IMR-90 (cell line): ENCODE results near the gene HOXA10. TPM values are rescaled to one million over a fixed set of nuclear protein-coding genes. Genes with fewer than 3 reads are reported as not detected.

Experiments
- CEBPB ChIP-seq: IDR thresholded peaks from 2 replicates; pipeline ENCODE4 v1.6.1; 2012; ENCODE audit warnings: low read depth, low read length, improper control_type of control experiment
- FOS ChIP-seq: fragments of 150-350 bp; IDR thresholded peaks from 2 replicates; pipeline ENCODE4 v1.6.1; 2016; ENCODE audit warnings: low read depth, low read length
- polyA plus RNA-seq, 3 experiments: library from polyadenylated mRNA; depleted of rRNA; stranded (reverse); fragments of >200 nt; gene quantifications; 2 replicates each; pipeline ENCODE4 v1.2.3, GENCODE V29; 2012; ENCODE audit warnings: low replicate concordance in 1 of 3
- total RNA-seq: library from RNA; depleted of rRNA; stranded (reverse); fragments of >200 nt; gene quantifications from 2 replicates; pipeline ENCODE4 v1.2.3, GENCODE V29; 2012
- TF ChIP-seq, protein P1 (sequence below): fragments of 150-350 bp; IDR thresholded peaks from 2 replicates; pipeline ENCODE4 v1.6.1; 2016; ENCODE audit warnings: low read depth, mild to moderate bottlenecking, low read length, moderate library complexity, borderline replicate concordance

Gene HOXA10
- total and polyA plus RNA-seq, 2 of the 4 experiments (the other 2 are of a cell fraction) = 0.10 to 0.18 TPM

DNA sequence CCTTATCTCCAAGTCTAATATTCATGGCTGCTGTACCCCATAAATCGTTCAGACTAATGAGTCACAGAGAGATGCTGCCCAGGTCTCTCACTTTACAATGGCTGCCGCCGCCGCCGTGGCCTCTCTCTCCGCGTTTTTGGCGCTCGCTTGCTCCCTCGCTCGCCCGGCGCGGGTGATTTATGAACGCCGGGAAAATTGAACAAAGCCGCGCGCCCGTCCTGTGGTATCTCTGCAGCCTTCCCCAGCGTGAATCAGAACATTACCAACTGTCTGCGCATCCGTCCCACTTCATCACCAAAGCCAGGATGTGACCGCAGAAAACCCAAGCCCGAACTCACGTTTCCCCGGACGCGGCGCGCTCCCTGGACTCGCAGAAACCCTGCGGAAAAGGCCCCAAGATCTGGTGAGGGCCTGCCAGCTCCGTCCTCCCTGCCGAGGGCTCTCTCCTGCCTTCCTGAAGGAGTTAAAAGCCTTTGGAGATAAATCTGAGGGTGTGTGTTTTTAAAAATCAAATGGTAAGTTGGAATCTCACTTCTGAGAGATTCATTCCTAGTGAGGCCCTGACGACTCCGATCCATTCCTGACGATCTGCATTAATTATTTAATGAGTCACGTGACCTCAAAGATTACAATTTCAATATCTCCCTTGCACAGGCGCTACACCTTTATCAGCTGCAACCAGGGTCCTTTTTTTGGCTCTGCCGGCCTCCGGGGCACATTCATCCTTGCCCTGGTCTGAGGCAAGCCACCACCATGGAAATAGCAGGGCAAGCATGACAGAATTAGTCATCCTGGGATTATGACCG lies 49.8 kb downstream of the HOXA10 start (continued):
- TF ChIP-seq, protein P1, sequence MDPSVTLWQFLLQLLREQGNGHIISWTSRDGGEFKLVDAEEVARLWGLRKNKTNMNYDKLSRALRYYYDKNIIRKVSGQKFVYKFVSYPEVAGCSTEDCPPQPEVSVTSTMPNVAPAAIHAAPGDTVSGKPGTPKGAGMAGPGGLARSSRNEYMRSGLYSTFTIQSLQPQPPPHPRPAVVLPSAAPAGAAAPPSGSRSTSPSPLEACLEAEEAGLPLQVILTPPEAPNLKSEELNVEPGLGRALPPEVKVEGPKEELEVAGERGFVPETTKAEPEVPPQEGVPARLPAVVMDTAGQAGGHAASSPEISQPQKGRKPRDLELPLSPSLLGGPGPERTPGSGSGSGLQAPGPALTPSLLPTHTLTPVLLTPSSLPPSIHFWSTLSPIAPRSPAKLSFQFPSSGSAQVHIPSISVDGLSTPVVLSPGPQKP = no peak
- TF ChIP-seq FOS (peak; percentile 87), CEBPB (0 out of 2 replicates have a peak, but pooled peaks have one; percentile 6)
